ENCODE data around the gene SC5D. TPM values are rescaled to one million over a fixed set of nuclear protein-coding genes. Genes with fewer than 3 reads are reported as not detected.

Gene SC5D
- total and polyA plus RNA-seq, 2 of the 8 experiments (the other 6 are each of a cell fraction or from before 2014, with no cell fraction given): 73.9 to 90.3 TPM

- peak; percentile 38 for TF ChIP-seq CHD7 (IDR thresholded peaks at IDR 0.05; ENCODE audit: insufficient replicate concordance, low read length)
- peak; percentile 61; the same call in 1 of the 2 replicates for TF ChIP-seq JUND (IDR thresholded peaks at IDR 0.05; ENCODE audit: low read length)
- TF ChIP-seq CTCF (IDR thresholded peaks at IDR 0.05; ENCODE audit: control extremely low read depth in 1 of 3, insufficient read depth in 1 of 3, low read depth in 1 of 3, low read length in 3 of 3): peak in 1 of 3 experiments; percentile 66; a peak in 2 of 4 replicates
- TF ChIP-seq SP1 (IDR thresholded peaks at IDR 0.05; ENCODE audit: low read depth, low read length): no peak
- no peak for TF ChIP-seq RFX5 (IDR thresholded peaks at IDR 0.05; ENCODE audit: borderline replicate concordance, low read depth, low read length)
- no peak for TF ChIP-seq CHD2 (IDR thresholded peaks at IDR 0.05; ENCODE audit: low read length)
- TF ChIP-seq BRCA1 (IDR thresholded peaks at IDR 0.05; ENCODE audit: low read depth, low read length): no peak
- no peak for TF ChIP-seq SP4 (IDR thresholded peaks at IDR 0.05; ENCODE audit: low read length)
- TF ChIP-seq KDM5A (IDR thresholded peaks at IDR 0.05; ENCODE audit: low read length): no peak
Observed at GRCh38 chr11:121249039-121249663, 43.4 kb upstream of the SC5D start (continued).

Measured in H1 (cell line).